Thyroid gland (tissue), 4 donors: ENCODE results near the gene RPL18A.

Experiments used
- POLR2A ChIP-seq, 2 donors: fragments of 450-650 bp; IDR thresholded peaks; one replicate each; pipeline ENCODE4 v1.6.1; 2017; ENCODE audit warnings: antibody characterized with exemption in 2 of 2, mild to moderate bottlenecking in 2 of 2, moderate library complexity in 1 of 2
- TF ChIP-seq, protein P1 (sequence below), 6 experiments: fragments of 200-600 bp in 3 of 6; fragments of 450-650 bp in 3 of 6; sonication (generic) in 3 of 6; IDR thresholded peaks; one replicate each; pipeline ENCODE4 v1.5.1; 2016 to 2019; ENCODE audit warnings: antibody characterized with exemption in 6 of 6, mild to moderate bottlenecking in 2 of 6, inconsistent platforms in 1 of 6, moderate library complexity in 1 of 6

DNA sequence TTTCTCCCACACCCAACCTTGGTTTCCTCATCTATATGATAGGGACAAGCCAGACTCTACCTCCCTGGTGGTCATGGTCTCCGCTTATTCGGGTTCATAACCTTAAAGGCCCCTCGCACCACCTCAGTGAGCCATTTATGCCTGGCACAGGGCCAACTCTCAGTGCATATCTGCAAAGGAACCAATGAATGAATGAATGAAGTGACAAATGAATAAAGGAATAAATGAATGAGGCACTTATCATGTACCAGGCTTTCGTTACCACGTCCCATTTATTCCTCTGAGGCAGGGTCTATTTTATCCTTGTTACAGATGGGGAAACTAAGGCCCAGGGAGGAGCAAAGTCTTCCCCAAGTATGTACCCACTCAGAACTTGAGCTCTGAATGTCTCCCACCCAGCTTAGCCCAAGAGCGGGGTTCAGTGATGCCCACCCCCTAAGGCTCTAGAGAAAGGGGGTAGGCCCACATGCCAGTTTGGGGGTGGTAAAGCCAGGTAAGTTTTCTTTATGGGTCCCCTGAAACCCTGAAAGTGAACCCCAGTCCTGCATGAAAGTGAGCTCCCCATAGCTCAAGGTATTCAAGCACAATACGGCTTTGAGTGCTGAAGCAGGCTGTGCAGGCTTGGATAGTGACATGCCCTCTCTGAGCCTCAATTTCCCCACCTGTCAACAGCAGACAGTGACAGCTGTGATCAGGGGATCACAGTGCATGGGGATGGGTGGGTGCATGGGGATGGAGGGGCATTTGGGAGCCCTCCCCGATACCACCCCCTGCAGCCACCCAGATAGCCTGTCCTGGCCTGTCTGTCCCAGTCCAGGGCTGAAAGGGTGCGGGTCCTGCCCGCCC lies 11.5 kb downstream of the RPL18A start:
- TF ChIP-seq, protein P1, sequence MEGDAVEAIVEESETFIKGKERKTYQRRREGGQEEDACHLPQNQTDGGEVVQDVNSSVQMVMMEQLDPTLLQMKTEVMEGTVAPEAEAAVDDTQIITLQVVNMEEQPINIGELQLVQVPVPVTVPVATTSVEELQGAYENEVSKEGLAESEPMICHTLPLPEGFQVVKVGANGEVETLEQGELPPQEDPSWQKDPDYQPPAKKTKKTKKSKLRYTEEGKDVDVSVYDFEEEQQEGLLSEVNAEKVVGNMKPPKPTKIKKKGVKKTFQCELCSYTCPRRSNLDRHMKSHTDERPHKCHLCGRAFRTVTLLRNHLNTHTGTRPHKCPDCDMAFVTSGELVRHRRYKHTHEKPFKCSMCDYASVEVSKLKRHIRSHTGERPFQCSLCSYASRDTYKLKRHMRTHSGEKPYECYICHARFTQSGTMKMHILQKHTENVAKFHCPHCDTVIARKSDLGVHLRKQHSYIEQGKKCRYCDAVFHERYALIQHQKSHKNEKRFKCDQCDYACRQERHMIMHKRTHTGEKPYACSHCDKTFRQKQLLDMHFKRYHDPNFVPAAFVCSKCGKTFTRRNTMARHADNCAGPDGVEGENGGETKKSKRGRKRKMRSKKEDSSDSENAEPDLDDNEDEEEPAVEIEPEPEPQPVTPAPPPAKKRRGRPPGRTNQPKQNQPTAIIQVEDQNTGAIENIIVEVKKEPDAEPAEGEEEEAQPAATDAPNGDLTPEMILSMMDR (IDR thresholded peaks at IDR 0.05), result no peak
- no peak for TF ChIP-seq POLR2A (IDR thresholded peaks at IDR 0.05)
